AG10803 (cell line): ENCODE measurements around the gene ABHD6.
"Not testable (repeated sequence)": the region's sequence is repeated elsewhere in the genome, so short reads cannot be mapped to it uniquely, and the experiment has no call there.

Experiments
- DNase-seq: peaks from one replicate; pipeline ENCODE4 v3.0.0; 2010; ENCODE audit warnings: low read depth
- H3K4me3 ChIP-seq: 2 replicates; pipeline ENCODE4 v1.5.1; 2011; ENCODE audit warnings: mild to moderate bottlenecking, low read length, control low read depth
- CTCF ChIP-seq: conservative IDR thresholded peaks from 2 replicates; pipeline ENCODE4 v1.5.1; 2011; ENCODE audit warnings: mild to moderate bottlenecking, low read length, control low read depth, inconsistent platforms

ABHD6 gene

GRCh38 chr3:58269356-58269755 is 31.8 kb downstream of the ABHD6 start:
- TF ChIP-seq CTCF: no peak
- no peak overlapping the region for H3K4me3 ChIP-seq

DNA sequence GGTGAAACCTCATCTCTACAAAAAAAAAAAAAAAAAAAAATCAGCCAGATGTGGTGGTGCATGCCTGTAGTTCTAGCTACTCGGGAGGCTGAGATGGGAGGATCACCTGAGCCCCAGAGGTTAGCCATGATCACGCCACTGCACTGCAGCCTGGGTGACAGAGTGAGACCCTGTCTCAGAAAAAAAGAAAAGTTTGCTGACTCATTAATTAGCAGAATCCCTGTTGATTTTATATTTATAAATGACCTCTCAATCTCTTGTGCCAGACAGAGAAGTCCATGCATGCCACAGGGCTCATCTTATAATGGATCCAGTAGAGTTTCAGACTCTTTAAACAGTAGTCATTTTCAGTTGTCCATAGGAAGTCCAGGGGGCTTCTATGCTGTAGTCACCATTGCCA is 32.9 kb downstream of the ABHD6 start:
- no peak overlapping the region for H3K4me3 ChIP-seq
- no peak for TF ChIP-seq CTCF
- no peak for DNase-seq

More at GRCh38 chr3:58269356-58269755, 31.8 kb downstream of the ABHD6 start:
- no peak for DNase-seq

DNA sequence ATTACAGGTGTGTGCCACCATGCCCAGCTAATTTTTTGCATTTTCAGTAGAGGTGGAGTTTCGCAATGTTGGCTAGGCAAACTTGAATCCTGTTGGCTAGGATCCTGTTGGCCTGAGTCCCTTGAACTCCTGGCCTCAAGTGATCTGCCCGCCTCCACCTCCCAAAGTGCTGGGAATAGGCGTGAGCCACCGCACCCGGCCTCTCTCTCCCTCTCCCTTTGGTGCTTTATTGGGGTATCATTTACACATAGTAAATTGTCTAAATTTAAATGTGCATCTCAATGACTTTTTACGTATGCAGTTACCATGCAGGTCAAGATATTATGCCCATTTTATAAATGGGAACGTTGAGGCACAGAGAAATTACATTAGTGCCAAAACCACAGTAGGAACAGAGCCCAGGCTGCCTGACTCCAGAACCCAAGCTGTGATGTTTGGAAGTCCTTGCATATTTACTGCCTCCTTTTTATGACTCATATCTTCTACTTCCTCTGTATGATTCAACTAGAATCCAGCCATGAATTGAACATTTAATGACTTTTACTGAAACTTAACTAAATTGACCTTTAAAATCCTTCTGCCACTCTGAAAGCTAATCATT is 34.4 kb downstream of the ABHD6 start:
- TF ChIP-seq CTCF: no peak
- no peak overlapping the region for H3K4me3 ChIP-seq
- peak; percentile 94 for DNase-seq

DNA sequence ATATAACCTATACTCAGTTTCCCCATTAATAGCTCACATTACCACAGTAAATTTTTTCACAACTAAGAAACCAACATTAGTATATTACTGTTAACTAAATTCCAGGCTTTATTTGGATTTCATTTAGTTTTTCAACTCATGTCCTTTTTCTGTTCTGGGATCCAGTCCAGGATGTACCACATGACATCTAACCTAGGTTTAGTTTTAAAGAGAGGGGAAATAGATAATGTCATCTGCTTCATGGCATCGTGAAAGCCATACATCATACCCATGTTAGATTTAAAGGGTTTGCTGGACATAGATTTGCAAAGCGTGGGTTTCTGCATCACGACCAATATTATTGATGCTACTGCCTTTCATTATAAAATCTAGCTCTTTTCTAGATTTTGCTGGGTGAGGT is 35.3 kb downstream of the ABHD6 start:
- DNase-seq: peak; percentile 16
- no peak overlapping the region for H3K4me3 ChIP-seq
- TF ChIP-seq CTCF: no peak

DNA sequence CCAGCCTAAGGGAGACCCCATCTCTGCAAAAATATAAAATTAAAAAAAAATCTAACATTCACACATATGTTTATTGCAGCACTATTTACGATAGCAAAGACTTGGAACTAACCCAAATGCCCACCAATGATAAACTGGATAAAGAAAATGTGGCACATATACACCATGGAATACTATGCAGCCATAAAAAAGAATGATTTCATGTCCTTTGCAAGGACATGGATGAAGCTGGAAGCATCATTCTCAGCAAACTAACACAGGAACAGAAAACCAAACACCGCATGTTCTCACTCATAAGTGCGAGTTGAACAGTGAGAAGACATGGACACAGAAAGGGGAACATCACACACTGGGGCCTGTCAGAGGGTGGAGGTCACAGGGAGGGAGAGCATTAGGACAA is 35.8 kb downstream of the ABHD6 start:
- not testable (repeated sequence) for DNase-seq, H3K4me3 ChIP-seq

GRCh38 chr3:58274027-58274614 is 36.5 kb downstream of the ABHD6 start:
- no peak overlapping the region for H3K4me3 ChIP-seq
- no peak for TF ChIP-seq CTCF
- peak; percentile 79 for DNase-seq

- no peak for TF ChIP-seq CTCF
- no peak for DNase-seq
- no peak overlapping the region for H3K4me3 ChIP-seq
Measured at GRCh38 chr3:58281069-58281468, 43.5 kb downstream of the ABHD6 start.
